ENCODE measurements around the gene DDX31.

GRCh38 chr9:132547976-132548730 is 121.6 kb downstream of the DDX31 start:
- TF ChIP-seq BHLHE40 (IDR thresholded peaks at IDR 0.05; ENCODE audit: borderline replicate concordance) = no peak
- TF ChIP-seq PKNOX1 (IDR thresholded peaks at IDR 0.05) = no peak
- TF ChIP-seq SP1 (IDR thresholded peaks at IDR 0.05) = no peak
- no peak for TF ChIP-seq ZNF384 (IDR thresholded peaks at IDR 0.05)
- no peak for TF ChIP-seq CTBP1 (IDR thresholded peaks at IDR 0.05; ENCODE audit: borderline replicate concordance)
- no peak for TF ChIP-seq LEF1 (IDR thresholded peaks at IDR 0.05; ENCODE audit: borderline replicate concordance)
- TF ChIP-seq FOXM1 (IDR thresholded peaks at IDR 0.05; ENCODE audit: borderline replicate concordance) = no peak
- no peak for TF ChIP-seq FOXA1 (IDR thresholded peaks at IDR 0.05)

Data from HEK293T (cell line).